ENCODE measurements around the gene CPA1. TPM values are rescaled to one million over a fixed set of nuclear protein-coding genes. Genes with fewer than 3 reads are reported as not detected.

Gene CPA1
- total RNA-seq, 1 donor = 0.86 TPM

GRCh38 chr7:130383187-130383980 lies 3.1 kb downstream of the CPA1 start:
- no peak for TF ChIP-seq CTCF (IDR thresholded peaks at IDR 0.05; ENCODE audit: insufficient read depth, low read depth, low read length)
- H3K4me3 ChIP-seq (ENCODE audit: low read depth, low read length) = no peak overlapping the region
- DNase-seq (ENCODE audit: low read depth) = no peak

GRCh38 chr7:130384371-130384801 lies 4.1 kb downstream of the CPA1 start:
- no peak for DNase-seq (ENCODE audit: low read depth)
- TF ChIP-seq CTCF (IDR thresholded peaks at IDR 0.05; ENCODE audit: insufficient read depth, low read depth, low read length) = no peak
- no peak overlapping the region for H3K4me3 ChIP-seq (ENCODE audit: low read depth, low read length)

GRCh38 chr7:130384841-130385599 lies 4.7 kb downstream of the CPA1 start:
- no peak for DNase-seq (ENCODE audit: low read depth)
- H3K4me3 ChIP-seq (ENCODE audit: low read depth, low read length) = no peak overlapping the region
- TF ChIP-seq CTCF (IDR thresholded peaks at IDR 0.05; ENCODE audit: insufficient read depth, low read depth, low read length) = no peak

- TF ChIP-seq CTCF (IDR thresholded peaks at IDR 0.05; ENCODE audit: insufficient read depth, low read depth, low read length) = no peak
- no peak overlapping the region for H3K4me3 ChIP-seq (ENCODE audit: low read depth, low read length)
- no peak for DNase-seq (ENCODE audit: low read depth)
These were observed 5.3 kb downstream of the CPA1 start for GRCh38 chr7:130385600-130386066.

- no peak overlapping the region for H3K4me3 ChIP-seq (ENCODE audit: low read depth, low read length)
- no peak for DNase-seq (ENCODE audit: low read depth)
- TF ChIP-seq CTCF (IDR thresholded peaks at IDR 0.05; ENCODE audit: insufficient read depth, low read depth, low read length) = no peak
These were observed 6.6 kb downstream of the CPA1 start for GRCh38 chr7:130386876-130387275.

- no peak for DNase-seq (ENCODE audit: low read depth)
- no peak overlapping the region for H3K4me3 ChIP-seq (ENCODE audit: low read depth, low read length)
- no peak for TF ChIP-seq CTCF (IDR thresholded peaks at IDR 0.05; ENCODE audit: insufficient read depth, low read depth, low read length)
These were observed 7.0 kb downstream of the CPA1 start for GRCh38 chr7:130387306-130387627.

Measured in fibroblast of villous mesenchyme (primary cell).